ENCODE data around the gene RAB7B.

- no peak for TF ChIP-seq TAF1 (IDR thresholded peaks at IDR 0.05; ENCODE audit: borderline replicate concordance, insufficient read depth, low read length)
- no peak for TF ChIP-seq POLR2AphosphoS5 (IDR thresholded peaks at IDR 0.05; ENCODE audit: low read depth, low read length)
- no peak for TF ChIP-seq REST (IDR thresholded peaks at IDR 0.05; ENCODE audit: insufficient read depth in 1 of 2, low read depth in 2 of 2, low read length in 2 of 2)
- TF ChIP-seq SIN3A (IDR thresholded peaks at IDR 0.05; ENCODE audit: borderline replicate concordance, insufficient read depth, low read length), result no peak
- no peak for TF ChIP-seq FOXP2 (optimal IDR thresholded peaks at IDR 0.05; ENCODE audit: borderline replicate concordance, extremely low read depth, extremely low read length, insufficient read depth)
Measured at GRCh38 chr1:205975387-205975998, 27.7 kb downstream of the RAB7B start.
